GM20000 (cell line): ENCODE measurements around the gene UBR2.
A peak's percentile ranks its signal among the peaks of the same experiment; 100 is the strongest.
"Not testable (repeated sequence)": the region's sequence is repeated elsewhere in the genome, so short reads cannot be mapped to it uniquely, and the experiment has no call there.

Experiments
- DNase-seq: peaks from one replicate; pipeline ENCODE4 v3.0.0; 2012; ENCODE audit warnings: low spot score
- CTCF ChIP-seq: IDR thresholded peaks from 2 replicates; pipeline ENCODE4 v1.5.1; 2012; ENCODE audit warnings: mild to moderate bottlenecking, control low read depth; ENCODE audit errors: extremely low read depth, missing control alignments

Gene UBR2

GRCh38 chr6:42566614-42567208, 2.9 kb downstream of the UBR2 start:
- no peak for TF ChIP-seq CTCF
- no peak for DNase-seq

GRCh38 chr6:42567237-42567636, 3.4 kb downstream of the UBR2 start:
- not testable (repeated sequence) for DNase-seq

GRCh38 chr6:42569102-42570028, 5.5 kb downstream of the UBR2 start:
- no peak for DNase-seq
- TF ChIP-seq CTCF: no peak

- DNase-seq: no peak
- TF ChIP-seq CTCF: no peak
Measured at GRCh38 chr6:42571611-42572342, 7.9 kb downstream of the UBR2 start.

- TF ChIP-seq CTCF: no peak
- DNase-seq: peak; percentile 40
Measured at GRCh38 chr6:42572523-42572922, 8.7 kb downstream of the UBR2 start.

GRCh38 chr6:42576538-42576937, 12.7 kb downstream of the UBR2 start:
- DNase-seq: not testable (repeated sequence)

- DNase-seq: no peak
- TF ChIP-seq CTCF: no peak
Measured at GRCh38 chr6:42598300-42598699, 34.5 kb downstream of the UBR2 start.

GRCh38 chr6:42599558-42599957, 35.7 kb downstream of the UBR2 start:
- TF ChIP-seq CTCF: no peak
- no peak for DNase-seq
